Vagina (tissue), 2 donors: ENCODE measurements around the gene S1PR3. TPM values are rescaled to one million over a fixed set of nuclear protein-coding genes. Genes with fewer than 3 reads are reported as not detected.

ENCODE experiments used
- DNase-seq, 2 donors: peaks; one replicate each; pipeline ENCODE4 v3.0.0-alpha.2; 2017; ENCODE audit errors: extremely low spot score in 2 of 2
- H3K27ac ChIP-seq: fragments of 200-600 bp; sonication (generic); one replicate; pipeline ENCODE4 v1.5.1; 2019
- H3K27me3 ChIP-seq: fragments of 200-600 bp; sonication (generic); one replicate; pipeline ENCODE4 v1.5.1; 2019
- H3K36me3 ChIP-seq, 2 donors: fragments of 200-600 bp; sonication (generic); one replicate each; pipeline ENCODE4 v1.5.1; 2017 to 2019
- H3K4me1 ChIP-seq: fragments of 200-600 bp; sonication (generic); one replicate; pipeline ENCODE4 v1.5.1; 2019
- H3K4me3 ChIP-seq, 2 donors: fragments of 200-600 bp; sonication (generic); 1 replicate in 1 of 2; 2 replicates in 1 of 2; pipeline ENCODE4 v1.5.1; 2016 to 2019
- H3K9me3 ChIP-seq: fragments of 200-600 bp; sonication (generic); one replicate; pipeline ENCODE4 v1.5.1; 2019
- CTCF ChIP-seq, 3 experiments: fragments of 450-650 bp in 2 of 3; fragments of 200-600 bp in 1 of 3; sonication (generic) in 1 of 3; IDR thresholded peaks; one replicate each; pipeline ENCODE4 v1.5.1; 2017 to 2019; ENCODE audit warnings: antibody characterized with exemption in 3 of 3, mild to moderate bottlenecking in 2 of 3, moderate library complexity in 2 of 3
- POLR2A ChIP-seq, 2 donors: fragments of 450-650 bp; IDR thresholded peaks; one replicate each; pipeline ENCODE4 v1.6.1; 2017; ENCODE audit warnings: antibody characterized with exemption in 2 of 2, mild to moderate bottlenecking in 2 of 2, moderate library complexity in 2 of 2
- POLR2AphosphoS5 ChIP-seq, 2 donors: sonication (generic); formaldehyde crosslinking; IDR thresholded peaks; one replicate each; pipeline ENCODE4 v1.9.0; 2017; ENCODE audit warnings: antibody characterized with exemption in 2 of 2, mild to moderate bottlenecking in 2 of 2, low read depth in 1 of 2; ENCODE audit not compliant: insufficient read depth in 1 of 2
- intact Hi-C: fragments of 100-400 bp; cut with DNase I; formaldehyde crosslinking; loops from one replicate; pipeline ENCODE4 v1.15.1; 2023
- total RNA-seq: library from RNA; depleted of rRNA; stranded (reverse); fragments of >200 nt; gene quantifications from one replicate; pipeline ENCODE4 v1.2.3, GENCODE V29; 2016

Gene S1PR3
- total RNA-seq, 1 donor from 2014 or later = 39.3 TPM

- Histone ChIP-seq H3K27me3 (no peaks in the 10 kb centered on the region), H3K36me3 (no peaks in the 10 kb centered on the region), H3K27ac (no peak overlapping the region), H3K4me3 (no peak overlapping the region), H3K9me3 (no peaks in the 10 kb centered on the region), H3K4me1 (peaks cover 37% of the 10 kb centered on the region)
- peak in 1 of 2 donors; percentile 40 for DNase-seq
- TF ChIP-seq CTCF (IDR thresholded peaks at IDR 0.05) = no peak
- no peak for TF ChIP-seq POLR2AphosphoS5 (IDR thresholded peaks at IDR 0.05; ENCODE audit: insufficient read depth in 1 of 2, low read depth in 1 of 2)
- TF ChIP-seq POLR2A (IDR thresholded peaks at IDR 0.05) = no peak
- intact Hi-C loops = no loop called here
Measured at GRCh38 chr9:88987661-88988060, 3.6 kb upstream of the S1PR3 start.

DNA sequence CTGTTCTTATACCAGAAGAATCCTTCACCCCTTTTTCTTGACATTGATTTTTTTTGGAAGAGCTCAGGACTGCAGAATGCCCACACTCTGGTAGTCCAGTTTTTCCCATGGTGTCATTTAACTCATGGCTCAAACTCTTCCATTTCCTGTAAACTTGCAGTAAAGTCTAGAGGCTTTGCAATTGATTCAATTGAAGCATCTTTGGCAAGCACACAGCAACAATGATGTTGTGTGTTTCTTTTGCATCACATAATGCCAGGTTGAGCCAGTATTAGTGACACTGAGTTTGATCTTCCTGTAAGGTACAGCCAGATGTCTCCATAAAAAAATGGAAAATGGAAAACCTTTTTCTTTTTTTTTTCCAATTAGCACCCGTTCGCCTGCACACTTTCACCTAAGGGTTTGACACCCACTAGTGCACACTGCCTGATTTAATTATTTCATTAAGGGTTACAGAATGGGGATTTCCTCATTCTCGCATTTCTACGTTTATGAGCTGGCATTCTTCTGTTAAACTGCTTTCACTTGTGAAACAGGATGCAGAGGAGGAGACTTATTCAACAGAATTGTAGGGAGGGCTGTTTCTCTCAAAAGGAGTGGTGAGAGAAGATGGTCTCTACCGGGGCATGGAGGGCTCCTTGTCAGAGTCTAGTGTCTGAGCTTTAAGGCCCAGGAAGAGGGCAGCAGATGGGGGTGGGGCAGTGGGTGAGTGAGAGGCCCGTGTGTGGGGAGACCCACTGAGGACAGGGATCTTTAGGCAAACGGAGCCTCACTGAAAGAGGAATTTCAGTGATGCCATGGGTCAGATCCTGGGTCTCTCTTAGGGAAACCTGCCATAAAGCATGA lies 2.2 kb upstream of the S1PR3 start:
- TF ChIP-seq POLR2AphosphoS5 (IDR thresholded peaks at IDR 0.05; ENCODE audit: insufficient read depth in 1 of 2, low read depth in 1 of 2) (no peak), CTCF (IDR thresholded peaks at IDR 0.05) (no peak), POLR2A (IDR thresholded peaks at IDR 0.05) (no peak)
- Histone ChIP-seq H3K36me3 (no peaks in the 10 kb centered on the region), H3K4me3 (no peak overlapping the region), H3K9me3 (no peaks in the 10 kb centered on the region), H3K27me3 (no peaks in the 10 kb centered on the region), H3K4me1 (peaks cover 46% of the 10 kb centered on the region), H3K27ac (peak overlapping the region; percentile 92)
- intact Hi-C loops = no loop called here
- peak in 1 of 2 donors; percentile 25 for DNase-seq

GRCh38 chr9:88990041-88990728 lies 1.1 kb upstream of the S1PR3 start:
- intact Hi-C loops = loop anchor here (10.0 kb wide), 1 partner anchor 245 kb away; no protein-coding TSS in a partner anchor
- Histone ChIP-seq H3K27ac (peak overlapping the region; percentile 92), H3K4me1 (peaks cover 54% of the 10 kb centered on the region), H3K27me3 (no peaks in the 10 kb centered on the region), H3K4me3 (peak overlapping the region; percentile 61 to 71), H3K36me3 (no peaks in the 10 kb centered on the region), H3K9me3 (no peaks in the 10 kb centered on the region)
- TF ChIP-seq POLR2AphosphoS5 (IDR thresholded peaks at IDR 0.05; ENCODE audit: insufficient read depth in 1 of 2, low read depth in 1 of 2) (no peak), CTCF (IDR thresholded peaks at IDR 0.05) (no peak), POLR2A (IDR thresholded peaks at IDR 0.05) (no peak)
- DNase-seq = no peak

- Histone ChIP-seq H3K4me3 (peak overlapping the region; percentile 61 to 71), H3K36me3 (no peaks in the 10 kb centered on the region), H3K27me3 (no peaks in the 10 kb centered on the region), H3K9me3 (no peaks in the 10 kb centered on the region), H3K4me1 (peaks cover 59% of the 10 kb centered on the region), H3K27ac (peak overlapping the region; percentile 92)
- intact Hi-C loops = loop anchor here (10.0 kb wide), 1 partner anchor 246 kb away; no protein-coding TSS in a partner anchor
- TF ChIP-seq CTCF (IDR thresholded peaks at IDR 0.05) (no peak), POLR2A (IDR thresholded peaks at IDR 0.05) (no peak), POLR2AphosphoS5 (IDR thresholded peaks at IDR 0.05; ENCODE audit: insufficient read depth in 1 of 2, low read depth in 1 of 2) (no peak)
- no peak for DNase-seq
Measured at GRCh38 chr9:88990729-88991065, 571 bp upstream of the S1PR3 start.
